Activated T-helper 9 cell treated with anti-CD3 and anti-CD28 coated beads, Interleukin-2, amount 50 U/mL, for 16 hours (primary cell): ENCODE results near the gene EXD3.

Source experiments
- DNase-seq: peaks from one replicate; pipeline ENCODE4 v3.0.0-alpha.2; 2020; ENCODE audit warnings: low read depth

The EXD3 gene

DNA sequence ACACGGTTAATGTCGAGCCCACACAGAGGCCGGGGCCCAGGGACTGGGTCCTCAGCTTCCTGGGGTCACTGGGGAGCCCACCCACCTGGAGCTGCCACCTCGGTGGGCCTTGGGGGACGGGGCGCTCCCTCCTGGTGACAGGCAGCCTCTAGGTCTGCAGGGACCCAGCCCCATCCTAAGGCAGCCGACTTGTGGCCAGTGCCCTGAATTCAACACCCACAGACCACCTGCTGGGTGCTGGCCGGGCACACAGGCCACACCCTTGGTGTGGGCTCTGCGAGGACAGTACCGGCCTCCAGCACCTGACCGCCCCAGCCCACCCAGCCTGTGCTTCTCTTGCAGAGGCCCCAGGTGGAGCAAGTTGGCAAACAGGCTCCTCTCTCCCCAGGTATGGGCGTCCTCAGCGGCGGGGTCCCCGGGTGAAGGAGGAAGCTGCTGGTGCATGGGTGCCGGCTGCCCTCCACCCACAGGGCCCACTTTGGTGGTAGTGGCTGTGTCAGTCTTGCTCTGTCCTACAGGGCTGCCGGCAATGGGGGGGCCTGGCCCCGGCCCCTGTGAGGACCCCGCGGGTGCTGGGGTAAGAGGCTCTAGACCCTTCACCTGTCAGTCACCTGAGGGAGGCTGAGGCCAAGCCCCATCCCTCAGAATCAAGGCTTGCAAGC, 9.9 kb upstream of the EXD3 start:
- no peak for DNase-seq

GRCh38 chr9:137431416-137431931, 8.5 kb upstream of the EXD3 start:
- no peak for DNase-seq

- DNase-seq = no peak
These were observed 7.9 kb upstream of the EXD3 start for GRCh38 chr9:137430723-137431415.

GRCh38 chr9:137429974-137430722, 7.2 kb upstream of the EXD3 start:
- no peak for DNase-seq

DNA sequence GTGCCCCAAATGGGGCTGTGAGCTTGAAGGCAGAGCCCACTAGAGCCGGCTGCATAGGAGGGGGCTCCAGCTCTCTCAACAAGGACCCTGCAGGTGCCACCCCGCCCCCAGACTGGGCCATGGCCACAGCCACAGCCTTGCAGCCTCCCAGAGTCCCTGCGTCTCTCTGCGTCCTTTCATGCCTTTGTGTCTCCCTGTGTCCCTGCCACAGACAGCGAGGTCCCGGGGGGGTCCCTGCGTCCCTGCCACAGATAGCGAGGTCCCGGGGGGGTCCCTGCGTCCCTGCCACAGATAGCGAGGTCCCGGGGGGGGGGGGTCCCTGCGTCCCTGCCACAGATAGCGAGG, 6.6 kb upstream of the EXD3 start:
- DNase-seq = no peak

- DNase-seq = no peak
These were observed 6.0 kb upstream of the EXD3 start for GRCh38 chr9:137428841-137429545.

DNA sequence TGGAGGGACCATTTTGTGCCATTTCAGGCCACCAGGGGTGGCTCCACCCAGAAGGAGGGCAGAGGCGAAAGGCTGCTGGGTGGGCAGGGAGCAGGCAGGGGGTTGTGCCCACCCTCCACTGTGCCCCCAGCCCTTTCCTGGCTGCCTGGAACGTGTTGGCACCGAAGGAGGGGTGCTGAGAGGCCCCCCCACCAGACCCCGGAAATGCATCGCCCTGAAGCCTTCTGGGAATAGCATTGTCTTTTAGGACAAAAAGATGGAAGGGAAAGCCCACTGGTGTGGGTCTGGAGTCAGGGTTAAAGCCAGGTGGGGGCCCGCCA, 5.3 kb upstream of the EXD3 start:
- DNase-seq = no peak

GRCh38 chr9:137427454-137428310, 4.7 kb upstream of the EXD3 start:
- no peak for DNase-seq

DNA sequence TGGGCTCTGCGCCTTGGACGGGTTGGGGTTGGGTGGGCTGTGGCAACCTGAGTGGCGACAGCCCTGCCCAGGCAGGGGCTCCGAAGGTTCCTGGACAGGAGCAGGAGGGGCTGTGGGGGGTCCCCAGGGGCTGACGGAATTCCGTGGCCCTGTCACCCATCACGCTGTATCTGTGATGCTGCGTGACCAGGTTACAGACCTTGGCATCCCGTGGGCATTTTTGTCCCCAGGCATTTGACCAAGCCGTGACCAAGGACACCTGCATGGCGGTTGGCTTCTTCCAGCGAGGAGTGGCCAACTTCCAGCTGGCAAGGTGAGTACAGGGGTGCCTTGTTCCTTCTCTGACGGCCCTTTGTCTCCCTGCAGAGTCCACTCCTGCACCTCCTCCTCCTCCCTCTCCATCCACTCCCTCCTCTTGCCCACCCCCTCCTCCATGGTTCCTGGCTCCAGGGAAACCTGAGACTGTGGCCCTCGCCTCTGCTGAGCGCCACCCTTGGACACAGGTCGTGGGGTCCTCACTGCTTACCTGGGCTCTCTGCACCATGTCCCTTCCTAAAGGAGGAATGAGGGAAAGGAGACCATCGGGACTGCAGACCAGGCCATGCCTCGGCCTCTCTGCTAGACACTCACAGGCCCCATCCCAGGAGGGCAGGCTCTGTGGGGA, 3.2 kb upstream of the EXD3 start:
- DNase-seq = no peak

DNA sequence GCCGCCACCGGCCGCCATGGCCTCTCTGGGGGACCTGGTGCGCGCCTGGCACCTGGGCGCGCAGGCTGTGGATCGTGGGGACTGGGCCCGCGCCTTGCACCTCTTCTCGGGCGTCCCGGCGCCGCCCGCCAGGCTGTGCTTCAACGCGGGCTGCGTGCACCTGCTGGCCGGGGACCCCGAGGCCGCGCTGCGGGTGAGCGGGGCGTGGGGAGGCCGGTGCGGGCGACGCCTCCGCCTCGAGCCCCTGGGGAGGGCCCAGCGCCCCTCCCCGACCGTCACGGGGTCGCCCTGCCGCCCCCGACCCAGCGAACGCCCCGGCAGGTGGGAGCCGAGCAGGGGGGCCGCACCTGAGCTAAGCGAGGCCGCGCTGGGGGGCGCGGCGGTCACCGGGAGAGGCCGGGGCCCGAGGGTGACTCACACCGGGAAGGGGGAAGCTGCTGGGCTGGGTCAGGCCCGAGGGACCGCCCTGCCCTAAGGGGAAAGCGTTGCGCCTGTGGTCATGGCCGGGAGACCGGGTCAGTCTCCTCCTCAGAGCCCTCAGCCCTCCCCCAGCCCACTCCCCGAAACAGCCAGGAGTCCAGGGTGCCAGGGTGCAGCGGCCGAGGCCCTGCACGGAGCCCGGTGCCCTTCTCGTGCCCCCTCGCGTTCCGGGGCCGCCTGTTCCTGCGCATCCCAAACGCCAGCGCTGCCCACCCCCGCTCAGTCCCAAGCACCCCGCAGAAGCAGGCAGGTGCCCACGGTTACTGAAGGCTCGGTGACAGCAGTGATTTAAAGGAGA, 741 bp upstream of the EXD3 start:
- DNase-seq = no peak

DNA sequence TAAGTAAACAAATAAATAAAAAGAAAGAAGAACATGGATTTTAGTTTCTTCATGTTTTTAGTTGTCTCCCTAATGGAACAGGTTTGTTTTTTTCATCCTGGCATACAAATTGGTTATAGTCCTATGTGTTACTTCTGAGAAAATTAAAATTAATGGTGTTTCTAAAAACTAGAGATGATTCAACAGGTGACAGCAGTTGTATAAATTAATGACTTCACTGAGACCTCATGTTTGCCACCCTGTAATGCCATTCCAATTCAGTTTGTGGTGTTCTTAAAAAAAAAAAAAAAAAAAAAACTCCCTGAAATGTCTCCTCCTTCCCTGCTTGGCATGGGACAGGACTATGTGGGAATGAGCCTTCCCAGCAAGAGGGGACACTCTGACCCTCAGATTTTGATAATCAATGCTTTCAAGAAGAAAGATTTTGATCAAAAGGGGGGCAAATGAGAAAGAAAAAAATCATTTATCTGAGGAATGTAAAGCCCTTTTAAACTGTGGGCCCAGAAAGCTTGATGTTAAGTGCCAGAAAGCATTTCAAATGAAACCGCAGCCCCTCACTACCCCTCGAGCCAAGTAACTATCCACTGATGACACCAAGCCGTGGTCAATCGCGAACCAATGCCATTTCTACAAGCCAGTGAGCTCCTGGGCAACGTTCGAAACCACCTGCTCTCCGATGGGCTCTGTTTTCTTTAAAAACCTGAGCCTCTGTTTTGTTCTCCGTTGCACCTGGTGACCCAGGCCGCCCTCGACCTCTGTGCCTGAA, 941 bp downstream of the EXD3 start:
- no peak for DNase-seq

DNA sequence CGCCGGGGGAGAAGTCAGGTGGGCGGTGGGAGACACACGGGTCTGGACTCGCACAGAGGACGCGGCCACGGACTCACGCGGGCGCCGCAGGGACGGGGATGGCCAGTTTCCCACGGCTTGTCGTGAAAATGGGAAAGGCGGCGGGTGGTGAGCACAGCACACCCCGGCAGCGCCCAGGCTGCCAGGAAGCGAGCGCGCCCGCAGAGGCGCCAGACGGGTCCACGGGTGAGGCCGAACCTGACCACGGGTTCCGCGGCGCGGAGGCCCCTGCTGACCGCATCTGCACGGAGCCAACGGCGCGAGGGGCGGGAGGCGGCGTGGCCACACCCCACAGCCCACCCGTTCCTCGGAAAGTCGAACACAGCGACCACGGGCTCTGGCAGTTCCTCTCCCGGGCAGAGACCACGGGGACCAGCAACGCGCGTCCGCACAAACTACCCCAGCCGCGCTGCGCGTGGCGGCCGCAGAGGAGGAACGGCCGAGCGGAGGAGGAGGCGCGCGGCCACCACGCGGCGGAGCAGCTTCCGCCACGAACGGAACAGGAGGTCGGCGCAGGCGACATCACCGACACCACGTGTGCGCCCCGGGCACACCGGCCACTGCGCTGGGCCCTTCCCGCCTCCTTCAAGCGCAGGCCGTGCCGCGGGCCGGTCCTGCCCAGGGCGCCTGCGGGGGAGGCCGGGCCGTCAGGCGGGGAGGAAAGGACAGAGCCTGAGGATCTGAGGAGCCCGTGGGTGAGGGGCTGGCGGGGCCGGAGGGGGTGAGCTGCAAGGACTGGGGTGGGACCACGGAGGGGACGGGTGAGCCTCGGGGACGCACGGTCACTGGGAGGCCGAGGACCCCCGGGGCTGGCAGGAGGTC, 5.6 kb downstream of the EXD3 start:
- no peak for DNase-seq

DNA sequence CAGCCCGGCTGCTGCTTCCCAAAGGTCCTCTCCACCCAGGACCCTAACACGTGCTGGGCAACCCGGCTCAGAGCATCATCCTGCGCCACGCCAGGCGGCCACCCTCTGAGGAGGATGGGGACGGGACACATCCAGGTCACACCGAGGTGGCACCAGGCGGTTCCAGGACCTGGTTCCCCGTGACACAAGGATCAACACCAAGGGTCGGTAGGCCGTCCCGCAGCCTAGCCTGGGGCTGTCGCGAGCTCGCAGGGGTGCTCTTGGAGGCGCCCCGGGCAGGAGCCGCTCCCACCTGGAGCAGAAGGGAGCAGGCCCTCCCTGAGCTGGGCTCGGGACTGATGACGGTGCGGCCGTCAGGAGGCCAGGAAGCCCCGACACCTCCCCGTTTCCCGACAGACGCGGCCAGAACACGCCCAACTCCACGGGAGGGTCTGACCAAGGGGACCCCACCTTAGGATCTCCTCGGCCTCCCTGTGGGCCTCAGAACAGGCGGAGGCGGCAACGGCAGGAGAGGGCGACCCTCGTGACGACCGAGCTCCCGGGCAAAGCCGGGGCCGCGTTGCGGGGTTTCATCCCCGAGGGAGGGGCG, 6.3 kb downstream of the EXD3 start:
- no peak for DNase-seq

DNA sequence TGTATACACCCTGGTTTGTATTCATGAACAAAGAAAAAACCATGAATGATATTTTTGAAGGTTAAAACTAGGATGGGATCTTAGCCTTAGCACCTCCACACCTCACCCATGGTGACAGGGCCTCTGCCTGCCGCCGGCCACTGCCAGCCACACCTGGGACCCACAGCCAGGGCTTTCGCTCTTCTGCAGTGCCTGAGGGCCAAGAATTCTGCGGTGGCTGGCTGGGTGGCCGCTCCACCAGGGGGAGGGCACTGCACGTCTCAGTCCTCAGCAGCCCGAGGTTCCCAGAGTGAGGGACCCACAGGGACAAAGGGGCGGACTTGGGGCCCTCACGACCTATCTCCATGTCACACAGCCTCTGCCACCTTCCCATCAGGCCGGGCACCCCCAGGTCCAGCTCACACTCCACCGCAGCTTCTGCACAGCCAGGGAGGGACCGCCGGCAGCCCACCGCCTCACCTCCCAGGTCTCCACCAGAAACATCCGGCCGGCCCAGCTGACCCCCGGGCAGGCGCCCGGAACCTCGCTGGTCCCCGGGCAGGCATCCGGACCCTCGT, 6.9 kb downstream of the EXD3 start:
- no peak for DNase-seq

DNA sequence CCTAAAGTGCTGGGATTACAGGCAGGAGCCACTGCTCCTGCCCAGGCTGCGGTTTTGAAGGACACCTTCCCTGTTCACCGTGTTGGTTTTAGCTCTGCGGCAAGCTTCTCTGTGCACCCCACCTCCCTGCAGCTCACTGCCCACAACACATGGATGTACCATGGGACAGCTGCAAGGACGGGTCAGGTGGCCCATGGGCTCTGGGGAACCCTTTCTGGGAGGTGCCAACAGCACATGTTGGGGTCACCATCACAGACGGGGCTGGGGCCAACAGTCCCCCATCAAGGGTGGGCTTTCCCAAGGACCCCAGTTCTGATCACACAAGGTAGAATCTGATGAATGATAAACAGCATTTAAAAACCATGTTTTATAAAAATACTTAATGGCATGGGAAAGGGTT, 7.5 kb downstream of the EXD3 start:
- DNase-seq = no peak

GRCh38 chr9:137412431-137412830, 10.5 kb downstream of the EXD3 start:
- DNase-seq = no peak

GRCh38 chr9:137411645-137412380, 11.1 kb downstream of the EXD3 start:
- no peak for DNase-seq
